Motor neuron (in vitro differentiated cells): Measurements from ENCODE around the gene PYHIN1. TPM values are rescaled to one million over a fixed set of nuclear protein-coding genes. Genes with fewer than 3 reads are reported as not detected.
"Not testable (repeated sequence)": the region's sequence is repeated elsewhere in the genome, so short reads cannot be mapped to it uniquely, and the experiment has no call there.

ENCODE experiments used
- ATAC-seq, 8 experiments: fragments of 200-7000 bp; cut with Tn5 transposase; replicated peaks in 6 of 8; 2 replicates each; pipeline ENCODE4 v1.8.0; 2021; ENCODE audit warnings: mild to moderate bottlenecking in 8 of 8, moderate library complexity in 8 of 8
- H3K27ac ChIP-seq, 2 donors: fragments of 250-450 bp; sonication (Bioruptor Pico); 2 replicates each; pipeline ENCODE4 v1.9.0; 2021; ENCODE audit warnings: antibody characterized with exemption in 2 of 2, mild to moderate bottlenecking in 2 of 2, moderate library complexity in 1 of 2
- H3K4me1 ChIP-seq, 2 donors: fragments of 250-450 bp; sonication (Bioruptor Pico); replicated peaks in 1 of 2; 2 replicates each; pipeline ENCODE4 v1.6.1; 2021; ENCODE audit warnings: antibody characterized with exemption in 2 of 2, mild to moderate bottlenecking in 2 of 2, moderate library complexity in 1 of 2
- H3K4me3 ChIP-seq, 5 donors: fragments of 250-450 bp; sonication (Bioruptor Pico); 2 replicates each; pipeline ENCODE4 v1.9.0; 2021; ENCODE audit warnings: antibody characterized with exemption in 5 of 5, mild to moderate bottlenecking in 5 of 5, moderate library complexity in 4 of 5
- WGBS, 10 experiments: fragments of 450-650 bp; shearing (Covaris generic); methylation state at CpG; one replicate each; pipeline ENCODE4 v1.0.0; 2022; 5-methylcytosine and 5-hydroxymethylcytosine counted together
- in situ Hi-C, 9 experiments: fragments of 400-800 bp; cut with MboI; loops; one replicate each; pipeline ENCODE4 v1.15.0; 2021; ENCODE audit warnings: low sequenced_read_pairs in 9 of 9, low pct_unique_long_range_greater_than_20kb in 2 of 9; ENCODE audit not compliant: unreplicated experiment in 9 of 9
- total RNA-seq, 8 experiments: library from RNA; unstranded; fragments of 300-600 nt; gene quantifications; 2 replicates each; pipeline versions ENCODE4 v1.2.3 to v1.2.4, GENCODE V29; 2022

Gene PYHIN1
- total RNA-seq, 8 experiments from 2014 or later: 0.40 to 3.5 (median 0.64) TPM; not detected in 4

- 0 to 100% (median 86%) methylated on average over 1 of the region's 1 CpG; no CpG with 5 or more reads in 4 of the 10 experiments for WGBS, 10 experiments
- H3K4me1 ChIP-seq: no peaks in the 10 kb centered on the region
- H3K27ac ChIP-seq: no peak overlapping the region
- no peak overlapping the region for H3K4me3 ChIP-seq
- ATAC-seq: no peak
- in situ Hi-C loops: loop anchor here in 1 of 9 experiments (25.0 kb wide), 1 partner anchor 452 kb away; no protein-coding TSS in a partner anchor
These were observed 58.1 kb downstream of the PYHIN1 start for GRCh38 chr1:158989424-158989823.

GRCh38 chr1:158992787-158993312, 61.5 kb downstream of the PYHIN1 start:
- Histone ChIP-seq H3K4me1 (no peaks in the 10 kb centered on the region), H3K4me3 (no peak overlapping the region), H3K27ac (no peak overlapping the region)
- ATAC-seq: no peak
- 80 to 100% (median 95%) methylated on average over 1 to 4 of the region's 4 CpGs; no CpG with 5 or more reads in 3 of the 10 experiments for WGBS, 10 experiments
- in situ Hi-C loops: loop anchor here in 1 of 9 experiments (25.0 kb wide), 1 partner anchor 456 kb away; no protein-coding TSS in a partner anchor

DNA sequence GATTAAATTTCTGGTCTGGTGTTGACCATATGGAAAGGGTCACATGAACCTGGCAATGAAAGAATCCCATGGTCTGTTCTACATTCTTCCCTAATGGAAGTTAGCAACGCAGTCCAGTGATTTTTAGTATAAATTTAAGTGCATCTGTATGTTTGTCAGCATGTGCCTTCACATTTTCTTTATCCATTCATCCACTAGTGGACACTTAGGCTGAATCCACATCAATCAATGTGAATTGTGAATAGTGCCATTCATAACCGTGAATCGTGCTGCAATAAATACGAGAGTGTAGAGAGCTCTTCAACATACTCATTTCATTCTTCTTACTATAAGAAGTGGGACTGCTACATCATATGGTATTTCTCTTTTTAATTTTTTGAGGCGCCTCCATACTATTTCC, 65.6 kb downstream of the PYHIN1 start:
- no peak overlapping the region for H3K27ac ChIP-seq
- in situ Hi-C loops: loop anchor here in 1 of 9 experiments (25.0 kb wide), 1 partner anchor 460 kb away; no protein-coding TSS in a partner anchor
- peaks cover 2 to 7% of the 10 kb centered on the region in 2 donors for H3K4me1 ChIP-seq
- no peak overlapping the region for H3K4me3 ChIP-seq
- WGBS, 10 experiments: 0 to 100% (median 73%) methylated on average over 1 to 5 of the region's 5 CpGs
- ATAC-seq: no peak

- H3K4me3 ChIP-seq: peak overlapping the region in 4 of 5 donors; percentile 32 to 48 (median 45)
- WGBS, 10 experiments: 24 to 54% (median 47%) methylated on average over 4 to 6 of the region's 6 CpGs
- peaks cover 2 to 8% of the 10 kb centered on the region in 2 donors for H3K4me1 ChIP-seq
- no peak for ATAC-seq
- no peak overlapping the region for H3K27ac ChIP-seq
- in situ Hi-C loops: loop anchor here in 1 of 9 experiments (25.0 kb wide), 1 partner anchor 461 kb away; no protein-coding TSS in a partner anchor
These were observed 66.9 kb downstream of the PYHIN1 start for GRCh38 chr1:158998037-158998780.

DNA sequence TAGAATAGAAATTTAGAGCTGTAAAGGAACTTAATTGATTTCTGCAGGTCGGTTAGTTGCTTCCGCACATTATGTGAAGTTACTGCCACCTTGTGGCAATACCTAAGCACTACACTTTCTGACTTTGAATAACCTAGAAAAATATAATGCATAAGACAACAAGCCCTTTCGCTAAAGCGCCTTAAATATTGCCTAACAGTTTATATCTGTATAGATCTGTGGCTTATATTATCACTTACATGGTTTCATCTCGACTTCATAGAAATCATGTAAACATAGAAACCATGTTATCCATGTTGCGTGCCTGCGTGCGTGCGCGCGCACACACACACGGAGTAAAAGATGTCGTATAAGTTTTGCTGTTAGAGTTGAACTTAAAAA, 67.4 kb downstream of the PYHIN1 start:
- in situ Hi-C loops: loop anchor here in 1 of 9 experiments (25.0 kb wide), 1 partner anchor 461 kb away; no protein-coding TSS in a partner anchor
- peak overlapping the region; percentile 71 to 75 for H3K27ac ChIP-seq
- WGBS, 10 experiments: 0 to 10% (median 2%) methylated on average over 2 to 13 of the region's 13 CpGs; no CpG with 5 or more reads in 1 of the 10 experiments
- peak in 3 of 8 experiments; percentile 4 to 10 (median 9) for ATAC-seq
- peak overlapping the region; percentile 32 to 48 (median 44) for H3K4me3 ChIP-seq
- peaks cover 2 to 8% of the 10 kb centered on the region in 2 donors for H3K4me1 ChIP-seq

- in situ Hi-C loops: loop anchor here in 1 of 9 experiments (25.0 kb wide), 1 partner anchor 462 kb away; no protein-coding TSS in a partner anchor
- peak overlapping the region; percentile 75 to 81 for H3K27ac ChIP-seq
- peaks cover 2 to 8% of the 10 kb centered on the region in 2 donors for H3K4me1 ChIP-seq
- ATAC-seq: peak; percentile 87 to 97 (median 96)
- 0 to 6% (median 1%) methylated on average over 3 to 11 of the region's 11 CpGs for WGBS, 10 experiments
- H3K4me3 ChIP-seq: peak overlapping the region; percentile 32 to 48 (median 44)
These were observed 68.1 kb downstream of the PYHIN1 start for GRCh38 chr1:158999316-159000069.

DNA sequence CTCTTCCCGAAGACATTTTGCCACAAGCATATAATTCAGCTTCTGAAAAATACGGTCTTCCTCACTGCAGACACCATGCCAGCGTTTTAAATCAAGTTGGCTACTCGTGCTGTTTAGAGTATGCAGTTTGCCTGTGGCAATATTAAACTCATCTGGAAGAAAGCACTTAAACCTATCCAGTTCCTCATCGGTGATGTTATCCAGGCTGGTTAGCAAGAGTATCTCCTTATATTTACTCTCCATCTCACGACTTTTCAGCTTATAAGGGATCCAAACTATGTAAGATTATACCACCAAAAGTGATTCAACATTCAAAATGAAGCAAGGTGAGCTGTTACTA, 68.7 kb downstream of the PYHIN1 start:
- 0 to 7% (median 0%) methylated on average over 2 to 6 of the region's 6 CpGs; no CpG with 5 or more reads in 1 of the 10 experiments for WGBS, 10 experiments
- H3K4me3 ChIP-seq: peak overlapping the region; percentile 32 to 48 (median 44)
- H3K27ac ChIP-seq: peak overlapping the region; percentile 62 to 81
- peaks cover 2 to 8% of the 10 kb centered on the region in 2 donors for H3K4me1 ChIP-seq
- in situ Hi-C loops: no loop called here
- peak in 6 of 8 experiments; percentile 22 to 59 (median 51) for ATAC-seq

DNA sequence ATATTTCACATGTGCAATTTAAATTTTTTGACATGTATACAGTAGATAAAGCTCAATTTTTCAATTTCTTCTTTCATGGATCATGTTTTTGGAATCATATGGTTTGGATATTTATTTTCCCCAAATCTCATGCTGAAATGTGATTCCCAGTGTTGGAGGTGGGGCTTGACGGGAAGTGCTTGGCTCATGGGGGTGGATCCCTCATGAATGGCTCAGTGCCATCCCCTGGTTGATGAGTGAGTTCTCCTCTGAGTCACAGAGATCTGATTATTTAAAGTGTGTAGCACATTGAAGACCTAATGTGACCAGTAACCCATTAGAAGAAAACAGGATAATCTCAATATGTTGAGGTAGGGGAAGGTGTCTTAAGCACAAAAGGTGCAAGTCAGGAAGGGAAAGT, 69.3 kb downstream of the PYHIN1 start:
- in situ Hi-C loops: no loop called here
- peaks cover 7 to 13% of the 10 kb centered on the region in 2 donors for H3K4me1 ChIP-seq
- H3K27ac ChIP-seq: peak overlapping the region; percentile 62 to 81
- peak overlapping the region; percentile 32 to 48 (median 44) for H3K4me3 ChIP-seq
- 0 to 20% (median 0%) methylated on average over 1 of the region's 1 CpG; no CpG with 5 or more reads in 5 of the 10 experiments for WGBS, 10 experiments
- peak; percentile 32 to 60 (median 52) for ATAC-seq

DNA sequence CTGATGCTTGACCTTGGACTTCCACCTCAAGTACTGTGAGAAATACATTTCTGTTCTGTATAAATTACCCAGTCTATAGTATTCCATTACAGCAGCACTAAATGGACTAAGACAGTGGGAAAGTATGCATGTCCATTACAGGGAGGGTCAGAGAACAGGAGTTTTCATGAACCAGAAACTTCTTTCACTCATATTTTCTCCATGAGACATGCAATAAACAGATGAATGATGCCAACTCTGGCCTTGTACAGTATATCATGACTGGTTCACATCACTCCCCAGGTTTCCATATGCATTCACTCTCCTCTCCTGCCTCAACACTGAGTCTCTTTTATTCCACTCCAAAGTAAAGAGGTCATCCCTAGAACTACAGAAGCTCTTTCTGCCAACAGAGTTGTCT, 73.8 kb downstream of the PYHIN1 start:
- H3K4me3 ChIP-seq: no peak overlapping the region
- in situ Hi-C loops: no loop called here
- H3K27ac ChIP-seq: no peak overlapping the region
- ATAC-seq: peak in 1 of 8 experiments; percentile 2
- peaks cover 26 to 35% of the 10 kb centered on the region in 2 donors for H3K4me1 ChIP-seq

- in situ Hi-C loops: no loop called here
These were observed 74.3 kb downstream of the PYHIN1 start for GRCh38 chr1:159005676-159006075.

GRCh38 chr1:159006210-159006807, 75.0 kb downstream of the PYHIN1 start:
- 4 to 78% (median 17%) methylated on average over 2 to 11 of the region's 11 CpGs; no CpG with 5 or more reads in 1 of the 10 experiments for WGBS, 10 experiments
- H3K4me1 ChIP-seq: peaks cover 23 to 29% of the 10 kb centered on the region in 2 donors
- peak overlapping the region; percentile 6 to 44 for H3K27ac ChIP-seq
- peak overlapping the region in 2 of 5 donors; percentile 4 to 15 for H3K4me3 ChIP-seq
- ATAC-seq, in situ Hi-C loops: not testable (repeated sequence)

More at GRCh38 chr1:159005676-159006075, 74.3 kb downstream of the PYHIN1 start:
- ATAC-seq: peak; percentile 18 to 72 (median 56)
- Histone ChIP-seq H3K4me3 (peak overlapping the region in 2 of 5 donors; percentile 4 to 15), H3K27ac (peak overlapping the region; percentile 6 to 44), H3K4me1 (peaks cover 26 to 35% of the 10 kb centered on the region in 2 donors)
- 11 to 50% (median 37%) methylated on average over 1 to 4 of the region's 6 CpGs; no CpG with 5 or more reads in 3 of the 10 experiments for WGBS, 10 experiments

GRCh38 chr1:159007726-159008125, 76.4 kb downstream of the PYHIN1 start:
- Histone ChIP-seq H3K4me1 (peaks cover 28 to 32% of the 10 kb centered on the region in 2 donors), H3K4me3 (no peak overlapping the region), H3K27ac (no peak overlapping the region)
- no peak for ATAC-seq
- in situ Hi-C loops: no loop called here
